DMS53 treated with DMSO at 0.1 percent for 48 hours (cell line): Measurements from ENCODE around the gene MS4A15.

Source experiments
- DNase-seq: peaks from one replicate; lab custom pipeline; 2025; ENCODE audit not compliant: unreplicated experiment; lab: John Stamatoyannopoulos, UW

MS4A15 gene

DNA sequence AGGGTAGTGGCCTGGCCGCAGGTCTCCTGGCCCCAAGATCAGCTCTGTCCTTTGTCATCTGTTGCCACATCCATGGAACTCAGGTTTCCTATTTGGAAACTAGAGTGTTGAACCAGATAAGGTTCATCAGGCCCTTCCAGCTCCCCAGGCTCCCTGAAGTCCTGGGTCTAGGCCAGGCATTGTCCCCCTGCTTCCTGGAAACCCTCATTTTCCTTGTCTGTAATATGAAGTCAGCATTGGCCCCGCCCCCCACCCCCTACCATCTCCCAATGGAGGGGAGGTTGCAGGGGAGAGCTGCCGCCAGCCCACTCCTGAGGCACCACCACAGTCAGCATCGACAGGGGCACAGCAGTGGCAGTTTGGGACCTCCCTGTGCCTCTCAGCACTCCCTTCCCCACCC, 19.5 kb downstream of the MS4A15 start:
- no peak for DNase-seq

DNA sequence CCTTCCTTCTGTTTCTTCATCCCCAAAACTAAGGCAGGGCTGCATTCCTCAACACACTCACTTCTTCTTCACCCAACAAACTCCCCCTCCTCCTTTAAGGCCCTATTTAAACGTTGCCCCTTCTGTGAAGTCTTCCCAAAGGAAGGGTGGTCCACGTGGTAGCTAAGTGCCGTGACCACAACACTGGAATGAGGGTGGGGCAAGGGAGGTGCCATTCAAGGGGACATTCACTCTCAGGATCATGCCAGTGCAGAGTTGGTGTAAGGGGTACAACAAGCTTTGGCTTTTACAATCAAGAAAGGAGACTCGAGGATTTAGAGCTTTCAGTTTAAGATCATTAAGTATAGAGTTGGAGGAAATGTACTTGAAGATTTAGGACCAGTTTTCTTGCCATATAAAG, 20.4 kb downstream of the MS4A15 start:
- no peak for DNase-seq

DNA sequence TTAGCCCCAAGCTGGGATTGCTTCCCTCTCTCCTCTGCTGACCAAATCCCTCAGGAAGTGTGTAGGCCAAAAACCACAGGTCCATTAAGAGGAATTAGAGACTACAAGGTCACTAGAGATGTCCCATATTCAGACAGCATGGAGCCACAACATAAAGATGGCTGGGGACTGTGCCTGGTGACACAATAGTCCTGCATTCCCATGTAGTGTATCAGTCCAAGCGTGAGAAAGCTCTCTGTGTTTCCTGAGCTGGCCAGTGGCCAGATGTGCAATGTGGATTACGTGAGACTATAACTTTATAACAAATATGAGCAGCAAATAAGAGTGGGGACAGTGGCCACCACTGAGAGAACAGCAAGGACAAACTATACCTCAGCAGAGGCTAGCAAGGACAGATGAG, 20.9 kb downstream of the MS4A15 start:
- DNase-seq: no peak

GRCh38 chr11:60780065-60780464, 23.4 kb downstream of the MS4A15 start:
- no peak for DNase-seq

DNA sequence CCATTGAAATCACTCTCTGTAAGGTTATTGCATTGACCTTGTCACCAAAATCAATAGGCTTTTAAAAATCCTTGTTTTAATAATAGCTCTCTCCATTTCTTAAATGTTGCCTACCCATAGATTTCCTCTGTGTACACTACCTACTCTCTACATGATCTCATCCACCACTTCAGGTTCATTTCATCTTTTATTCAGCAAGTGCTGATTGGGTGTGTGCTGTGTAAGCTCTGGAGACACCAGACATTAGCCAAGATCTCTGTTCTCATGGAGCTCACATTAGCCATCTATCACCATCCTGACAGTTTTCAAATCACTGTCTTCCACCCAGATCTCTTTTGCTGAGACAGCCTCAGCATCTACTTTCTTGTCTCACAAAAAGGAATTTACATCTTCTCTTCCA, 24.1 kb downstream of the MS4A15 start:
- DNase-seq: no peak

DNA sequence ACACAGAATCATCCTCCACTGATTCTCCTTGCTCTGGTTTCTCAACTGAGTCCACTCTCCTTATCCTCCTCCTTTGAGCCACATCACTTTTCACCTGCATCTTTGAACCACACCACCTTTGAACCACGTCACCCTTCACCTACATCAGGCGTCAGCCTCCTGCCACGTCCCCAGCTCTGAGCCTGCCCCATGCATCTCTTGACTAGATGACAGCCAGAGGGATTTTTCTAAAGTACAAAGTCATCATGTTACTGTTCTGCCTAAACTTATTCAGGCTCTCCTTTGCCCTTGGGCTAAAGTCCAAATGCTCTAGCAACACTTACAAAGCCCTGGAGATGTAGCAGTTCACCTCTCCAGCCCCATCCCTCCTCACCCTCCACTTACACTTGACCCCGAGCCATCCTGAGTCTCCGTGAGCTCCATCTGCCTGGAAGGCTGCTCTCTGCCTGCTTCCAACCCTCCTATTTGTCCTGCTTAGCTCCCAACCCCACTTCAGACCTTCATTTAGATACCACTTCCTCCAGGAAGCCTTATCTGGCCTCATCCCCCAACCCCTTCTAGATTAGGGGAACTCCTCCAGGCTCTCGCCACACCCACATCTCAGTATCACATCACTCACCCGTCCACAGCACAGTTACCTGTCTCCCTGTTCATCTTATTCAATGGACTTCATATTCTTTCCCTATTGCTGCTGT, 24.8 kb downstream of the MS4A15 start:
- no peak for DNase-seq

- DNase-seq: no peak
Observed at GRCh38 chr11:60781981-60782316, 25.3 kb downstream of the MS4A15 start.

DNA sequence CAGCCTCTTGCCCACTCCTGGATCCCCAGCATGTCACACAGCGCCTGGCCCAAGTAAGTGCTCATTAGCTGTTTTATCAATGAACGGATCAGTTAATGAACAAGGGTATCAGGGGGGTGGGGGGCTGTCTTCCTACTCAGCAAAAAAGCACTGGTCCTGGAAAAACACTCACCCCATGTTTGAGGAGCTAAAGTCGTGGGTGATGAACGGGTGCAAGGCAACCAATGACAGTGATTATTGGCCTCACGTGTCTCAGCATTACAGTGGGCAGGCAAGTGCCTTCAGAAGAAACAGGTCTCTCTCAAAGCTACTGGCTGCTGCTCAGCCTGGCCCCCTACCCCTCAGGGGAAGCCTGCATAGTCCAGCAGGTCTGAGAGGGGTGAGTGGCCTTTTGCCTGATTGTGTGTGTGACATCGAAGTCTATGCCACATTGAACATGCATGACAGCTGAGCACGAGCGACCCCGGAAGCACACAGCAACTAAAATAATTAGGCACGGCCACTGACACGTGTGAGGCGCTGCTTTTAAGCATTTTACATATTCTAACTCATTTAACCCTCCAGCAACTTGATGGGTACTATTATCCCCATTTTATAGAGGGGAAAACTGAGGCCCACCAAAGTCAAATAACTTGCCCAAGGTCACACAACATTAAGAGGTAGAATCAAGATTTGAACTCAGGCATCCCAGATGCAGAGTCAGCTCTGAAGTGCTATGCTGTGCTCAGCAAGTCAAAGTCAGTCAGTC, 25.9 kb downstream of the MS4A15 start:
- DNase-seq: no peak

GRCh38 chr11:60783141-60783484, 26.4 kb downstream of the MS4A15 start:
- DNase-seq: no peak

GRCh38 chr11:60783911-60784310, 27.2 kb downstream of the MS4A15 start:
- no peak for DNase-seq

GRCh38 chr11:60785136-60785535, 28.5 kb downstream of the MS4A15 start, which contains the start of gene MS4A10:
TSS of gene MS4A10 (plus strand) at chr11:60785333. CDS start at chr11:60790336, 5,003 bp downstream.
- DNase-seq: no peak

DNA sequence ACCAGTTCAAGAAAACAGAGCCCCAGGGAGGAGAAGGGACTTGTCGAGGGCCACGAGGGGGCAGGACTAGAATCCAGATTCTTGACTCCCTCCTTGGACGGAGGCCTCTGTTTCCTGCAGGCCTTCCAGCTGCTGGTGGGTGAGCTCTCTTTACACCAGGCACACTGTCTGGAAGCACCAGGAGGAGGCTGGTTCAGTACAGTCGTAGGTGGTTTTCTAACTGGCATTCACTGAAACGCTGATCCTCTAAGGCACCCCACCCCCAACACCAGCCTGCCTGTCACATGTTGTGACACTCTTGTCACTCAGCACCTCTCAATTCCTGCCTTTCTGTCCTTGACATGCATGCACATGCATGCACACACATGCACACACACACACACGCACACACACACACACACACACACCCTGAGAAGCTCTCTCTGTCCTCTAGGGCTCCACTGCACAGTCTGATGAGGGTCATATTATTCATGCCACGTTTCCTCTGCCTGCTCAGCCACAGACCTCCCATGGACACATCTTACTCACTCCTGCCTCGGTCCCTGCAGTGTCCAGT, 29.2 kb downstream of the MS4A15 start:
- no peak for DNase-seq

- no peak for DNase-seq
Observed at GRCh38 chr11:60786811-60787567, 30.3 kb downstream of the MS4A15 start.

- no peak for DNase-seq
Observed at GRCh38 chr11:60788401-60789125, 31.9 kb downstream of the MS4A15 start.

- DNase-seq: no peak
Observed at GRCh38 chr11:60790726-60791125, 34.1 kb downstream of the MS4A15 start.

DNA sequence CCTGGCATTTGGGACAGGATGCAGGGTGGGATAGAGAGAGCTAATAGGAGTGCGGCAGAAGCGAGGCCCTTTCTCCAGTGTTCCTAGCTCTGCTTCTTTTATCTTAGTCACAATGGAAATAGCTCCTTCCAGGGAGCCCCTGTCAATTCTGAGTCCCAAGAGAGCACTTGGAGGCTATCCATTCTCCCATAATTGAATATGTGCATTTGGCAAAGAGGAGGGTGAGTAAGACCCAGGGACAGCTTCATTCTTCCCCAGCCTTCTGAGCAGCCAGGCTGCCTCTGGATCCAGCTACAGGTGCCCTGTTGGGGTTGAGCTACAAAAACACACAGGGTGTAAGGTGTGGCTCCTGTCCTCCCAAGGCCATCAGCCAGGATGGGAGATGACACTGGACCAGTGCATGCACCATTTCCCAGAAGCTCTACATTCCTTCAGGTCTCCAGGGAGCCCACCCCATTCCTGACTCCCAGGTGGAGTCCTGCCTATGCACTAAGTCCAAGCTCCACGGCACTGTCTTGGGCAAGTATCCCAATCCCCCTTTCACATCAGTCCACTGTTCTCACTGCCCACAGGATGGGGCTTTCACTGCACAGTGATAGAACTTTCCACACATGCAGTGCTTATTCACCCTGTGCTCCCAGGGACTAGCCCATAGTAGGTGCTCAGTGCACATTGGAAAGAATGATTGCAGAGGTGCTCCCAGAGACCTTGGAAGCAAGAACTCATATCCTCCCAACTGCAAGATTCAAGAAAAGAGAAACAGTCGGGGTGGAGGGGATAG, 34.7 kb downstream of the MS4A15 start:
- DNase-seq: no peak

DNA sequence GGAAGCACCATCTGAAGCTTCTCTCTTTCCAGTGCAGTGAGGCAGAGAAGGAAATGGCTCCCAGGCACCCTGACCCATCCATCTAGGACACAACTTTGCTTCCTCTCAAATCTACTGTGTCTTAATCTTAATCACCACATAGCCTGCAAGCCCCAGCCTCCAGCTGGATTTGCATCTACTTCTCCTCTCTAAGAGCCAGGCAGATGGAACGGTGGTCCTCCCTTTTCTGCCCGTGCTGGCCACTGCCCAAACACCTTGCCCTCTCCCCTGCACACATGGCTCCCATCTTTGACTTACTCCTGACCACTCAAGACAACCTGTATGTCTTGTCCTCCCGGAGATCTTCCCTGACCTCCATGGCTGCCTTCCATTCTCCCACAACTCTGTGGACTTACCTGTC, 35.9 kb downstream of the MS4A15 start:
- DNase-seq: no peak

DNA sequence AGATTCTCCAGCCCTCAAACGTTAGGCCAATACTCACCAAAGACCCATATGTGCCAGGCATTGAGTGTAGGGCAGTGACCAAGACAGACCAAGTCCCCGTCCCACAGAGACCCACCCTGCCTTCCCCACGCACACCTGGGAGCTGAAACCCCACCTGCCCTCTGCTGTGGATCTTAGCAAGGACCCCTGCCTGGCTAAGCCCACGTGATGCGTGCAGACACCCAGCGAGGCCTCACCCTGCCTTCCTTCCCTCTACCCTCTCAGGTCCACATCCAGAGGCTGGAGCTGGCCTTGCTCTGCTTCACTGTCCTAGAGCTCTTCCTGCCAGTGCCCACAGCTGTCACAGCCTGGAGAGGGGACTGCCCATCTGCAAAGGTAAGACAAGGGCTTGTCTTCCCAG, 38.6 kb downstream of the MS4A15 start:
- DNase-seq: no peak

- no peak for DNase-seq
Observed at GRCh38 chr11:60797846-60798630, 41.4 kb downstream of the MS4A15 start.

DNA sequence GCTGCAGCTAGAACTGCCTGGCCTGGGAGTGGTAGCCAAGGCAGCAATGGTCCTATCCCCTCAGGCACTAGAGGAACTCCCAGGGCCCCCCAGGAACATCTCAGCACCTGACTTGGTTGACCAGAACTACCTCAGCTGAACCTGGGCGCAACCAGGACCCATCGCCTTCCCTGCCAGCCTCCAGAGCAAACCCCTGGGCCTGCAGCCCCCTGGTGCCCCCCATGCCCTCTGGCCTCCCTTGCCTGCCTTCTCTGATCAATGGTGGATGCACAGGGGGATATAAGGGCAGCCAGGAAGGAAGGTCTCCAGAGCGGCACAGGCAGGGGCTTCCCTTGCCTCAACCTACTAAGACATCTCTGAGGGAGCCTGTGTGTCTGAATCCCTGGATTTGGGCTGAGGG, 42.0 kb downstream of the MS4A15 start:
- no peak for DNase-seq
